ENCODE measurements around the gene MTCL1. TPM values are rescaled to one million over a fixed set of nuclear protein-coding genes. Genes with fewer than 3 reads are reported as not detected.

The MTCL1 gene
- total and polyA plus RNA-seq, 2 of the 8 experiments (the other 6 are each of a cell fraction or from before 2014, with no cell fraction given), result 16.6 to 60.8 TPM

DNA sequence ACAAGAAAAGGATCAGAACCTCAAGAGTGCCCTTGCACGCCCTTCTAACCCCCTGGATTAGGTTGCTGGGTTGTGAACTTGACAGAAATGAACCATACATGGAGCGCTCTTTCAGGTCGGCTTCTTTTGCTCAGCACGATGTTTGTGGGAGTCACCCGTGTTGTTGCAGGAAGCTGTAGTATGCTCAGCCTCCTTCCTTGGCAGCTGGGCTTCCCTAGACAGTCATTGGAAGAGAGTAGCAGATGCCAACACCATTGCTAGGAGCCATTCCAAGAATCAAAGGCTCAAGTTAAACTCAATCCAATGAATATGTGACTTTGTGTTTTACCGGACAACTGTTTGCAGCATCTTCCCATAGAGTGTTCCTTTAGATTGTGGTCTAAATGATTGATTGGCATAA lies 49.1 kb upstream of the MTCL1 start:
- Histone ChIP-seq H3K27ac (ENCODE audit: low read depth, low read length) (no peak overlapping the region), H3K4ac (replicated peaks; ENCODE audit: insufficient read length, low read depth, low read length) (no peak overlapping the region), H2BK20ac (ENCODE audit: low read length) (no peak overlapping the region; the same call in 1 of the 2 replicates), H3K79me2 (ENCODE audit: control insufficient read depth in 1 of 2, insufficient read depth in 2 of 2, low read length in 2 of 2) (no peaks in the 10 kb centered on the region), H3K79me1 (ENCODE audit: low read depth, low read length) (no peaks in the 10 kb centered on the region), H3K36me3 (ENCODE audit: control insufficient read depth in 2 of 4, insufficient read depth in 4 of 4, low read length in 3 of 4) (no peaks in the 10 kb centered on the region), H3K18ac (ENCODE audit: extremely low read depth, low read length) (no peak overlapping the region), H3K9ac (replicated peaks in 1 of 4; ENCODE audit: extremely low read depth in 1 of 4, low read depth in 3 of 4, low read length in 3 of 4) (no peak overlapping the region), H2AK5ac (ENCODE audit: low read depth, low read length) (no peak overlapping the region), H2AFZ (ENCODE audit: low read length) (no peak overlapping the region), H3K4me3 (ENCODE audit: extremely low read depth in 1 of 4, insufficient read depth in 2 of 4, low read depth in 3 of 4, low read length in 4 of 4) (no peak overlapping the region), H4K20me1 (replicated peaks in 1 of 2; ENCODE audit: control insufficient read depth in 1 of 2, insufficient read depth in 2 of 2, low read length in 2 of 2) (no peaks in the 10 kb centered on the region), H4K5ac (ENCODE audit: insufficient read length, low read depth, low read length) (no peak overlapping the region), H2BK15ac (ENCODE audit: low read length) (peak overlapping the region; percentile 24; the same call in 1 of the 2 replicates), H3K23ac (ENCODE audit: insufficient read length) (no peak overlapping the region), H3K23me2 (ENCODE audit: low read depth, low read length) (no peaks in the 10 kb centered on the region; the same call in 1 of the 2 replicates), H3K9me3 (ENCODE audit: insufficient read depth in 2 of 2, low read depth in 1 of 2, low read length in 1 of 2) (0 out of 4 replicates have a peak, but pooled peaks cover 0 to 2% of the 10 kb centered on the region in 2 experiments), H3K4me1 (replicated peaks in 1 of 4; ENCODE audit: control insufficient read depth in 3 of 4, insufficient read depth in 4 of 4, low read length in 3 of 4) (peaks cover 0 to 6% (median 3%) of the 10 kb centered on the region in 4 experiments; a peak in 4 of 7 replicates), H4K91ac (replicated peaks; ENCODE audit: insufficient read length, low read length) (no peak overlapping the region), H2BK120ac (replicated peaks; ENCODE audit: low read depth, low read length) (no peak overlapping the region), H2BK5ac (ENCODE audit: low read depth, low read length) (no peak overlapping the region), H3K56ac (replicated peaks; ENCODE audit: insufficient read length, low read depth, low read length) (no peak overlapping the region), H3K27me3 (replicated peaks in 1 of 4; ENCODE audit: control insufficient read depth in 3 of 4, extremely low read depth in 1 of 4, insufficient read depth in 3 of 4, low read length in 3 of 4) (no peaks in the 10 kb centered on the region), H4K8ac (ENCODE audit: extremely low read depth, insufficient read depth, low read length) (no peak overlapping the region), H3K4me2 (ENCODE audit: insufficient read depth in 1 of 2, low read depth in 2 of 2, low read length in 2 of 2) (no peak overlapping the region), H3K14ac (ENCODE audit: insufficient read length) (no peak overlapping the region), H2BK12ac (ENCODE audit: low read depth, low read length) (no peak overlapping the region)
- no peak for TF ChIP-seq SIN3A (conservative IDR thresholded peaks at IDR 0.05 in 1 of 2, IDR thresholded peaks at IDR 0.05 in 1 of 2; ENCODE audit: low read depth in 1 of 2, low read length in 2 of 2)
- TF ChIP-seq BACH1 (IDR thresholded peaks at IDR 0.05; ENCODE audit: low read length), result no peak
- no peak for TF ChIP-seq TAF1 (IDR thresholded peaks at IDR 0.05; ENCODE audit: low read depth, low read length)
- TF ChIP-seq PHF8 (conservative IDR thresholded peaks at IDR 0.05; ENCODE audit: low read depth, low read length), result no peak
- FAIRE-seq (no peak), DNase-seq (ENCODE audit: low read depth in 1 of 2, low spot score in 2 of 2) (no peak)
- CTCF ChIA-PET (ENCODE audit: partially characterized antibody), result interaction anchor here (1.4 to 5.1 kb wide), 6 partner anchors 16 to 332 kb away, joined by 4 to 40 read pairs (median 19); no protein-coding TSS in a partner anchor
- WGBS, 2 experiments (ENCODE audit: extremely low coverage in 1 of 2, insufficient coverage in 1 of 2, insufficient read length in 1 of 2, insufficient replicate concordance in 2 of 2, low coverage in 1 of 2, low lambda C conversion rate in 2 of 2, missing lambda C conversion rate in 1 of 2), result 91% methylated on average over 6 of the region's 6 CpGs; no CpG with 5 or more reads in 1 of the 2 experiments
- POLR2A ChIA-PET (ENCODE audit: partially characterized antibody), result no interaction called here
